ENCODE data around the gene UBAC2. TPM values are rescaled to one million over a fixed set of nuclear protein-coding genes. Genes with fewer than 3 reads are reported as not detected.
"Not testable (repeated sequence)": the region's sequence is repeated elsewhere in the genome, so short reads cannot be mapped to it uniquely, and the experiment has no call there.

Gene UBAC2
- total RNA-seq, 1 donor from 2014 or later = 57.7 TPM

- H3K4me3 ChIP-seq = no peak overlapping the region
- intact Hi-C loops (cut with DNase I) = no loop called here
- H3K9me3 ChIP-seq = no peaks in the 10 kb centered on the region
- no peak for DNase-seq (ENCODE audit: extremely low spot score in 2 of 2)
- TF ChIP-seq CTCF (IDR thresholded peaks at IDR 0.05) = no peak
- TF ChIP-seq POLR2A (IDR thresholded peaks at IDR 0.05) = no peak
- no peak for TF ChIP-seq POLR2AphosphoS5 (IDR thresholded peaks at IDR 0.05; ENCODE audit: insufficient read depth in 1 of 2, low read depth in 1 of 2)
- no peaks in the 10 kb centered on the region for H3K27me3 ChIP-seq
- no peak overlapping the region for H3K27ac ChIP-seq
- no peaks in the 10 kb centered on the region for H3K36me3 ChIP-seq
- H3K4me1 ChIP-seq = peaks cover 59% of the 10 kb centered on the region
Measured at GRCh38 chr13:99227909-99228688, 27.4 kb downstream of the UBAC2 start.

GRCh38 chr13:99228737-99229691, 28.4 kb downstream of the UBAC2 start:
- TF ChIP-seq POLR2AphosphoS5 (IDR thresholded peaks at IDR 0.05; ENCODE audit: insufficient read depth in 1 of 2, low read depth in 1 of 2) (no peak), POLR2A (IDR thresholded peaks at IDR 0.05) (no peak), CTCF (IDR thresholded peaks at IDR 0.05) (no peak)
- no peaks in the 10 kb centered on the region for H3K9me3 ChIP-seq
- H3K27ac ChIP-seq = no peak overlapping the region
- peaks cover 52% of the 10 kb centered on the region for H3K4me1 ChIP-seq
- no peaks in the 10 kb centered on the region for H3K36me3 ChIP-seq
- no peak overlapping the region for H3K4me3 ChIP-seq
- intact Hi-C loops (cut with DNase I) = no loop called here
- no peaks in the 10 kb centered on the region for H3K27me3 ChIP-seq
- no peak for DNase-seq (ENCODE audit: extremely low spot score in 2 of 2)

- peaks cover 37% of the 10 kb centered on the region for H3K4me1 ChIP-seq
- H3K36me3 ChIP-seq; DNase-seq (ENCODE audit: extremely low spot score in 2 of 2); H3K27ac ChIP-seq; H3K4me3 ChIP-seq; H3K27me3 ChIP-seq; intact Hi-C loops (cut with DNase I); H3K9me3 ChIP-seq: not testable (repeated sequence)
Measured at GRCh38 chr13:99230588-99230987, 29.9 kb downstream of the UBAC2 start.

- H3K4me1 ChIP-seq = peaks cover 33% of the 10 kb centered on the region
- intact Hi-C loops (cut with DNase I) = no loop called here
- H3K4me3 ChIP-seq = no peak overlapping the region
- DNase-seq (ENCODE audit: extremely low spot score in 2 of 2) = no peak
- no peaks in the 10 kb centered on the region for H3K9me3 ChIP-seq
- TF ChIP-seq CTCF (IDR thresholded peaks at IDR 0.05) = no peak
- no peak for TF ChIP-seq POLR2AphosphoS5 (IDR thresholded peaks at IDR 0.05; ENCODE audit: insufficient read depth in 1 of 2, low read depth in 1 of 2)
- no peak for TF ChIP-seq POLR2A (IDR thresholded peaks at IDR 0.05)
- no peak overlapping the region for H3K27ac ChIP-seq
- H3K27me3 ChIP-seq = no peaks in the 10 kb centered on the region
- H3K36me3 ChIP-seq = no peaks in the 10 kb centered on the region
Measured at GRCh38 chr13:99230991-99231390, 30.3 kb downstream of the UBAC2 start.

- no peak for TF ChIP-seq POLR2A (IDR thresholded peaks at IDR 0.05)
- TF ChIP-seq CTCF (IDR thresholded peaks at IDR 0.05) = no peak
- no peak for TF ChIP-seq POLR2AphosphoS5 (IDR thresholded peaks at IDR 0.05; ENCODE audit: insufficient read depth in 1 of 2, low read depth in 1 of 2)
- intact Hi-C loops (cut with DNase I) = no loop called here
- DNase-seq (ENCODE audit: extremely low spot score in 2 of 2) = no peak
Measured at GRCh38 chr13:99231721-99232120, 31.1 kb downstream of the UBAC2 start.

More at GRCh38 chr13:99231721-99232120, 31.1 kb downstream of the UBAC2 start:
- H3K9me3 ChIP-seq = no peaks in the 10 kb centered on the region
- peaks cover 28% of the 10 kb centered on the region for H3K4me1 ChIP-seq
- no peak overlapping the region for H3K27ac ChIP-seq
- no peaks in the 10 kb centered on the region for H3K27me3 ChIP-seq
- H3K4me3 ChIP-seq = no peak overlapping the region
- no peaks in the 10 kb centered on the region for H3K36me3 ChIP-seq
